Measurements from ENCODE around the gene MGMT. TPM values are rescaled to one million over a fixed set of nuclear protein-coding genes. Genes with fewer than 3 reads are reported as not detected.

MGMT gene
- total RNA-seq (28.5 TPM), polyA plus RNA-seq (ENCODE audit: insufficient read depth in 1 of 8, insufficient read length in 8 of 8, low replicate concordance in 1 of 8) (10 to 100 TPM; 13.2 to 20.8 (median 15.6) TPM)
- long read RNA-seq, donor 1, transcript MGMT-201 (5 exons, 1,759 nt), result major isoform, 11 of 11 reads
- long read RNA-seq, donor 1, partial matches to known transcripts, result 0 of 11 reads
- long read RNA-seq, donor 1, other reads (novel, unspliced or antisense), result 0 of 11 reads
- long read RNA-seq, donor 2, partial matches to known transcripts, result 0 of 4 reads
- long read RNA-seq, donor 2, other reads (novel, unspliced or antisense), result 0 of 4 reads
- long read RNA-seq, donor 3, transcript MGMT-201 (5 exons, 1,759 nt), result major isoform, 21 of 21 reads
- long read RNA-seq, donor 3, partial matches to known transcripts, result 0 of 21 reads
- long read RNA-seq, donor 3, other reads (novel, unspliced or antisense), result 0 of 21 reads
- long read RNA-seq, donor 4, transcript MGMT-201 (5 exons, 1,759 nt), result major isoform, 12 of 12 reads
- long read RNA-seq, donor 4, partial matches to known transcripts, result 0 of 12 reads
- long read RNA-seq, donor 4, other reads (novel, unspliced or antisense), result 0 of 12 reads
- long read RNA-seq, donor 5, transcript MGMT-201 (5 exons, 1,759 nt), result major isoform, 35 of 36 reads
- long read RNA-seq, donor 5, partial matches to known transcripts, result 0 of 36 reads
- long read RNA-seq, donor 5, other reads (novel, unspliced or antisense), result 0 of 36 reads
- long read RNA-seq, donor 6, transcript MGMT-201 (5 exons, 1,759 nt), result major isoform, 30 of 30 reads
- long read RNA-seq, donor 6, partial matches to known transcripts, result 0 of 30 reads
- long read RNA-seq, donor 6, other reads (novel, unspliced or antisense), result 0 of 30 reads
- long read RNA-seq, donor 7, transcript MGMT-201 (5 exons, 1,759 nt), result major isoform, 27 of 27 reads
- long read RNA-seq, donor 7, partial matches to known transcripts, result 0 of 27 reads
- long read RNA-seq, donor 7, other reads (novel, unspliced or antisense), result 0 of 27 reads
- long read RNA-seq, donor 8, transcript MGMT-201 (5 exons, 1,759 nt), result major isoform, 14 of 14 reads
- long read RNA-seq, donor 8, partial matches to known transcripts, result 0 of 14 reads
- long read RNA-seq, donor 8, other reads (novel, unspliced or antisense), result 0 of 14 reads
- long read RNA-seq, donor 9, transcript MGMT-201 (5 exons, 1,759 nt), result major isoform, 17 of 17 reads
- long read RNA-seq, donor 9, partial matches to known transcripts, result 0 of 17 reads
- long read RNA-seq, donor 9, other reads (novel, unspliced or antisense), result 0 of 17 reads
- long read RNA-seq, donor 10, transcript MGMT-201 (5 exons, 1,759 nt), result major isoform, 28 of 34 reads
- long read RNA-seq, donor 10, partial matches to known transcripts, result 5 of 34 reads
- long read RNA-seq, donor 10, other reads (novel, unspliced or antisense), result 0 of 34 reads
- long read RNA-seq, donor 11, transcript MGMT-201 (5 exons, 1,759 nt), result major isoform, 38 of 38 reads
- long read RNA-seq, donor 11, partial matches to known transcripts, result 0 of 38 reads
- long read RNA-seq, donor 11, other reads (novel, unspliced or antisense), result 0 of 38 reads

DNA sequence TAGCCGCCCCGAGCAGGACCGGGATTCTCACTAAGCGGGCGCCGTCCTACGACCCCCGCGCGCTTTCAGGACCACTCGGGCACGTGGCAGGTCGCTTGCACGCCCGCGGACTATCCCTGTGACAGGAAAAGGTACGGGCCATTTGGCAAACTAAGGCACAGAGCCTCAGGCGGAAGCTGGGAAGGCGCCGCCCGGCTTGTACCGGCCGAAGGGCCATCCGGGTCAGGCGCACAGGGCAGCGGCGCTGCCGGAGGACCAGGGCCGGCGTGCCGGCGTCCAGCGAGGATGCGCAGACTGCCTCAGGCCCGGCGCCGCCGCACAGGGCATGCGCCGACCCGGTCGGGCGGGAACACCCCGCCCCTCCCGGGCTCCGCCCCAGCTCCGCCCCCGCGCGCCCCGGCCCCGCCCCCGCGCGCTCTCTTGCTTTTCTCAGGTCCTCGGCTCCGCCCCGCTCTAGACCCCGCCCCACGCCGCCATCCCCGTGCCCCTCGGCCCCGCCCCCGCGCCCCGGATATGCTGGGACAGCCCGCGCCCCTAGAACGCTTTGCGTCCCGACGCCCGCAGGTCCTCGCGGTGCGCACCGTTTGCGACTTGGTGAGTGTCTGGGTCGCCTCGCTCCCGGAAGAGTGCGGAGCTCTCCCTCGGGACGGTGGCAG, at the start of gene MGMT:
Gene MGMT, plus strand, starts transcription at position 539 of the 656 bp plus-strand sequence.
- H3K4me1 ChIP-seq (ENCODE audit: control insufficient read depth, insufficient read depth, low read length), result peaks cover 19% of the 10 kb centered on the region
- H3K4me3 ChIP-seq (ENCODE audit: low read length), result peak within 1 kb of the TSS; percentile 90
- peaks cover 12% of the 10 kb centered on the region for H3K36me3 ChIP-seq (ENCODE audit: control insufficient read depth, insufficient read depth, low read length)
- H3K27ac ChIP-seq (ENCODE audit: low read length), result peak within 1 kb of the TSS; percentile 93
- 2% methylated on average over 82 of the region's 85 CpGs for WGBS (ENCODE audit: insufficient coverage)
- H3K9me3 ChIP-seq (replicated peaks; ENCODE audit: control insufficient read depth, low read depth, low read length), result no peaks in the 10 kb centered on the region
- no peaks in the 10 kb centered on the region for H3K27me3 ChIP-seq (ENCODE audit: control insufficient read depth, insufficient read depth, low read length)
- DNase-seq, result peak; percentile 95

DNA sequence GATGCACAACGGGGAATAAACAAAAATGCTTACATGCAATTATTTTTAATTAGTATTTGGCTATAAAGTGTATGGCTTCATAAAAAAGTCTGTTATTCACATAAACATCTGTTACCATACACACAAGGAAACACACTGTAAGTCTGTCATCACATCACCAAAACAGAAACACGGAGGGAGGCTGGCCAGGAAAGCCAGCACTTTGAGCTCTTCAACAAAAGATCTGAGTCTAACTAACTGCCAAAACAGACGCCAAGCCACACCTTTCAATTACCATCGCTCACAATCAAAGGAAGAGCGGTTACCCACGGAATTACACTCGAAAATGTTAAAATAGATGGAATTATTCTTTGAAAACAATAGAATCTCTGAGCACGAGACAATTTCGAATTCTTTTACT, 49.2 kb upstream of the MGMT start:
- WGBS (ENCODE audit: insufficient coverage), result 23% methylated on average over 3 of the region's 9 CpGs
- Histone ChIP-seq H3K27me3 (ENCODE audit: control insufficient read depth, insufficient read depth, low read length) (peaks cover 4% of the 10 kb centered on the region), H3K9me3 (replicated peaks; ENCODE audit: control insufficient read depth, low read depth, low read length) (no peaks in the 10 kb centered on the region), H3K36me3 (ENCODE audit: control insufficient read depth, insufficient read depth, low read length) (no peaks in the 10 kb centered on the region), H3K4me1 (ENCODE audit: control insufficient read depth, insufficient read depth, low read length) (peaks cover 28% of the 10 kb centered on the region), H3K4me3 (ENCODE audit: low read length) (peak overlapping the region; percentile 13), H3K27ac (ENCODE audit: low read length) (peak overlapping the region; percentile 80)
- peak; percentile 87 for DNase-seq

DNA sequence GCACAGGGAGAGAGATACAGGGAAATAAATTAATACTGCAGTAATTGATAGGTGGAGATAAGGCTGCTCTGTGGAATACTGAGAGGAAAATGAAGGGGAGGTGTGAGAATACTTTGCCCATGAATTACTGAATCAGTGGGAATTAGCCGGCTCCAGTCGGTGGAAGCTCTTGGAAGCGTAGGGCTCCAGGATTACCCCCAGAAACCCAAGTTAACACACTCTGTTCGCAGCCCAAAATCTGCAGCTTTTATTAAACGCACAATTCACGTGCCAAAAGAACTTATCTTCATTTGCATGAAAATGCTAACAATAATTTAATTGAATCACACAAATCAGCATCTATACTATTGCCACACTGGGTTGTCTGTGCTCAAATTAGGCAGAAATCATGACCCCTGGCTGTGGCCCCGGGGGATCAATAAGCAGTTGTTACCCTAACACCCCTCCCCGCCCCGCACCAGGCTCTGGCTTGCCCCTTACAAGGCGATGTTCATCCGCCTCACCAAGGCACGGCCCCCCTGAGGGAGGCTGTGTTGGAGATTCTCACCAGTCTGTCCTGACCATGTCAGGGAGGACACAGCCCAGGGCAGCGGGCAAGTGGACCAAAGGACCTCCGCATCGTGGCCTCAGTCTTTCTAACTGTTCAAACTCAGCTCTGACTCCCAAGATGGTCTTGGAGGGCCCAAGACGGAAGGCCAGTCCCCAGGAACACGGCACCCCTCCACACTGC, 48.4 kb upstream of the MGMT start:
- Histone ChIP-seq H3K36me3 (ENCODE audit: control insufficient read depth, insufficient read depth, low read length) (no peaks in the 10 kb centered on the region), H3K27ac (ENCODE audit: low read length) (peak overlapping the region; percentile 80), H3K4me3 (ENCODE audit: low read length) (no peak overlapping the region), H3K4me1 (ENCODE audit: control insufficient read depth, insufficient read depth, low read length) (peaks cover 24% of the 10 kb centered on the region), H3K27me3 (ENCODE audit: control insufficient read depth, insufficient read depth, low read length) (peaks cover 4% of the 10 kb centered on the region), H3K9me3 (replicated peaks; ENCODE audit: control insufficient read depth, low read depth, low read length) (no peaks in the 10 kb centered on the region)
- 84% methylated on average over 8 of the region's 17 CpGs for WGBS (ENCODE audit: insufficient coverage)
- no peak for DNase-seq

DNA sequence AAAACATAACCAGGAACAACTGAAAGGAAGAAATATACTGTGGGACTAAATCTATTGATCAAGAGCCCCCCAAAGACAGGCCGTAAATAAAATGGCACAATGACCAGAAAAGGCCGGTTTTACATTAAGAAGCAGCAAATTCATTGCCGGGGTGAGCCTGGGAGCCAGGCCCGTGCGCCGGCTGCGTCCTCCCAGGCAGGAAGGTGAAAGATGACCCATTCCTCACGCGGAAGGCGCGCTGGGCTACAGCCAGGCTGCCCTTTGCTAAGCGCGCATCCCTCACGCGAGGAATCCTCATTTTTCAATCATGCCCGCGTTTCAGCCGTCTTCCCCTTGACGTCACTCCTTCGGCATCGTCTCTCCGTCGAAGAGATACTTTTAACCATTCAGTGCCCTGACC, 47.6 kb upstream of the MGMT start:
- Histone ChIP-seq H3K27me3 (ENCODE audit: control insufficient read depth, insufficient read depth, low read length) (peaks cover 4% of the 10 kb centered on the region), H3K4me3 (ENCODE audit: low read length) (no peak overlapping the region), H3K27ac (ENCODE audit: low read length) (peak overlapping the region; percentile 65), H3K9me3 (replicated peaks; ENCODE audit: control insufficient read depth, low read depth, low read length) (no peaks in the 10 kb centered on the region), H3K4me1 (ENCODE audit: control insufficient read depth, insufficient read depth, low read length) (peaks cover 24% of the 10 kb centered on the region), H3K36me3 (ENCODE audit: control insufficient read depth, insufficient read depth, low read length) (no peaks in the 10 kb centered on the region)
- no peak for DNase-seq
- 53% methylated on average over 23 of the region's 23 CpGs for WGBS (ENCODE audit: insufficient coverage)

DNA sequence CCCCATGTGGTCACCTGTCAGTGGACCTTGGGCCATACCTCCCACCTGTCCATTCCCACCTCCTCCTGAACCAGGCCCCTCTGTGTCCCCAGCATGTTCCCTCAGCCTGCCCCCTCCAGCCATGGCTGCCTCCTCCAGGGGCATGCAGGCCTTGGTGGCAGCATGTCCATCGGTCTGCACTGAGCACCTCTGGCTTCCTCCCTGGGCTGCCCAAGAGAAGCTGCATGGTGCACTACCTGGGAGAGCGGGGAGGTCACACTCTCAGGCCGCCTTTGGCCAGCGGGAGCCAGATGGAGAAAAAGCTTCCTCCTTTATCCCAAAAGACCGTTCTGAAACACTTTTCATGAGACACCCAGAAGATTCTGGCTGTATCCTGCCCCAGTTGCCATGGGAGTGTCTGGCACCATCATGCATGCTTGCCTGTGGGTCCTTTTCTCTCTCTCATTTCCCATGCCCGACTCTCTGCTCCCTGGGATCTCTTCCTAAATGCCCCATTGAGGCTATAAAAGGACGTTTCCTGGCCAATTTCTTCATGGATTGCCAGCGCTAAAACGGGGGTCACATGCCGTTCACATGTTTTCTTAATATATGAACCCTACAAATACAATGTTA, 45.5 kb upstream of the MGMT start:
- peaks cover 2% of the 10 kb centered on the region for H3K27me3 ChIP-seq (ENCODE audit: control insufficient read depth, insufficient read depth, low read length)
- 89% methylated on average over 10 of the region's 10 CpGs for WGBS (ENCODE audit: insufficient coverage)
- H3K4me3 ChIP-seq (ENCODE audit: low read length), result no peak overlapping the region
- peaks cover 21% of the 10 kb centered on the region for H3K4me1 ChIP-seq (ENCODE audit: control insufficient read depth, insufficient read depth, low read length)
- DNase-seq, result no peak
- no peaks in the 10 kb centered on the region for H3K9me3 ChIP-seq (replicated peaks; ENCODE audit: control insufficient read depth, low read depth, low read length)
- no peaks in the 10 kb centered on the region for H3K36me3 ChIP-seq (ENCODE audit: control insufficient read depth, insufficient read depth, low read length)
- no peak overlapping the region for H3K27ac ChIP-seq (ENCODE audit: low read length)

DNA sequence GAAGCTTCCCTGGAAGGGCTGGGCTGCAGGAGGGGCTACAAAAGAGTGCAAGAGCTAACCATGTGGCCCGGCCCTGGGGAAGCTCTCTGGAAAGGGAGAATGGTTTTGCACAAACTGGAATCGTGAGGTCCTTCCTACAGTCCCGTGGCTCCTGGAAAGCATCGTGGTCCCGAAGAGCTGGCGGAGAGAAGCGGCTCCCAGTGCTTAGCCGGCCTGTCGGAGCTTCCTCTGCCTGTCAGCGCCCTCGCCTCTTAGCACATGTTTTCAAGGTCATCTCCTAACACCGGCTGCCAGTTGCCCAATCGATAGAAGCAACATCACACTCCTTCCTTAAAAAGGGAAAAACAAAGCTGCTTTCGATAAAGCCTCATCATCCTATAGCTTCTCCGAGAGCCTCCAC, 42.1 kb upstream of the MGMT start:
- no peaks in the 10 kb centered on the region for H3K9me3 ChIP-seq (replicated peaks; ENCODE audit: control insufficient read depth, low read depth, low read length)
- H3K27me3 ChIP-seq (ENCODE audit: control insufficient read depth, insufficient read depth, low read length), result no peaks in the 10 kb centered on the region
- H3K4me1 ChIP-seq (ENCODE audit: control insufficient read depth, insufficient read depth, low read length), result peaks cover 4% of the 10 kb centered on the region
- WGBS (ENCODE audit: insufficient coverage), result 70% methylated on average over 15 of the region's 15 CpGs
- DNase-seq, result no peak
- H3K4me3 ChIP-seq (ENCODE audit: low read length), result no peak overlapping the region
- H3K27ac ChIP-seq (ENCODE audit: low read length), result no peak overlapping the region
- H3K36me3 ChIP-seq (ENCODE audit: control insufficient read depth, insufficient read depth, low read length), result no peaks in the 10 kb centered on the region

DNA sequence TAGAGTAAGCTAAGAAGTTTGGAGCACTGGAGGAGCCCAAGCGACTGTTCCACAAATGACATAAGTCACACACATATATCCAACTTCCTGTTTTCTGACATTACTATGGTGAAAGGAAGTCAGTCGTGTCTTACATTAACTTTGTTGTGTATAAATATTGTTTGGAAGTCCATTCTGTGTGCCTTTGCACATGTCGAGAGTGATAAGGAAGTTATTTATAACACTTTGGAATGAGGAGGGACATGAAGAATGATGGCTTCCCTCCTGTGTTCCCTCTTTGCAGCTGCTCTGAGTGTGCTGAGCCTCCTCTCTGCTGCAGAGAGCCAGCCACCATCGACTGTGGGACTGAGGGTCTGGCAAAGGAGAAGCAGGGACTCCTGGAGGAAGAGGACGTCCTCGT, 40.4 kb upstream of the MGMT start:
- no peaks in the 10 kb centered on the region for H3K9me3 ChIP-seq (replicated peaks; ENCODE audit: control insufficient read depth, low read depth, low read length)
- WGBS (ENCODE audit: insufficient coverage), result 44% methylated on average over 3 of the region's 6 CpGs
- H3K27ac ChIP-seq (ENCODE audit: low read length), result peak overlapping the region; percentile 1
- peaks cover 4% of the 10 kb centered on the region for H3K4me1 ChIP-seq (ENCODE audit: control insufficient read depth, insufficient read depth, low read length)
- no peaks in the 10 kb centered on the region for H3K27me3 ChIP-seq (ENCODE audit: control insufficient read depth, insufficient read depth, low read length)
- no peaks in the 10 kb centered on the region for H3K36me3 ChIP-seq (ENCODE audit: control insufficient read depth, insufficient read depth, low read length)
- no peak for DNase-seq
- no peak overlapping the region for H3K4me3 ChIP-seq (ENCODE audit: low read length)

DNA sequence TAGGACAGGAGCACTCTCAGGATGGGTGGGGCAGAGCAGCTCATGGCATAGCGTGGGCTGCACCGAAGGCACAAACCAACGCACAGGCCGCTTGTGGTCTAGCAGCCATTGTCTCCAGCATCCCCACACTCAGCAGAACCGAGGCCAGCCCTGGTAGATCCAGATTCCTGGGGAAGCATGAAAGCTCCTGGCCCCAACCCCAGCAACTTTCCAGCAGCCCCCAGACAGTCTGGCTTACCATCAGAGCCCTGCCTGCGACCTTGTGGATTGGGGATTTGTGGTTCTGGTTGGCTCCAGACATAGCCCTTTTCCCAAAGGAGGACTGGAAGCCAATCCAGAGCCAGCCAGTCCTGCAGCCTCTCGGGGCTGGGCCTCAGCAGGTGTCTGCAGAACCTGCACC, 33.8 kb upstream of the MGMT start:
- Histone ChIP-seq H3K4me1 (ENCODE audit: control insufficient read depth, insufficient read depth, low read length) (peaks cover 2% of the 10 kb centered on the region), H3K27ac (ENCODE audit: low read length) (no peak overlapping the region), H3K4me3 (ENCODE audit: low read length) (no peak overlapping the region), H3K36me3 (ENCODE audit: control insufficient read depth, insufficient read depth, low read length) (no peaks in the 10 kb centered on the region), H3K9me3 (replicated peaks; ENCODE audit: control insufficient read depth, low read depth, low read length) (no peaks in the 10 kb centered on the region), H3K27me3 (ENCODE audit: control insufficient read depth, insufficient read depth, low read length) (peaks cover 2% of the 10 kb centered on the region)
- WGBS (ENCODE audit: insufficient coverage), result 77% methylated on average over 6 of the region's 7 CpGs
- no peak for DNase-seq

All from muscle of leg (tissue), 16 donors.